Measurements from ENCODE around the gene ARSB. TPM values are rescaled to one million over a fixed set of nuclear protein-coding genes. Genes with fewer than 3 reads are reported as not detected.

The ARSB gene
- total RNA-seq, 1 experiment from 2014 or later: 21.4 TPM

DNA sequence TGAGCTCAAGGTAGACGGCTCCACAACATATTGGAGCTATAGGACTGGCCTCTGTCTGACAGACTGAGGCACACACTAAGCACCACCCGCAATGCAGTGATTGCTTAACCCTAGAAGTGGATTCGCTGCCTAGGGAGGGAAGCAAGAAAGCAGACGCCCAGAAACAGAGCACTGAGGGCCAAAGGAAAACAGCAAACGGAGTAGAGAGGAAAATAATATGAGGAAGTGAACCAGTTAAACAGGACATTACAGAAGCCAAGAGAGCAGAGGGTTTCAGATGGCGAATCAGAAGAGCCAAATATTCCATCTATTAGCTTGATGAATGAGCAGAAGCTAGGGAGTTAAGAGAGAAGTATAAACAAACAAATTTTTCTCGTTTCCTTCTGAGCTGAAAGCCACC, 197.3 kb downstream of the ARSB start:
- BruUV-seq (replicated peaks): no TSS peak
- CTCF ChIA-PET: no interaction called here
- Mint-ChIP-seq H3K4me3 (ENCODE audit: low read depth, unreplicated experiment) (no peak overlapping the region), H3K36me3 (ENCODE audit: insufficient read depth, unreplicated experiment) (no peaks in the 10 kb centered on the region), H3K4me1 (ENCODE audit: low read depth, unreplicated experiment) (peaks cover 5% of the 10 kb centered on the region), H3K27ac (ENCODE audit: unreplicated experiment) (no peak overlapping the region), H3K9me3 (ENCODE audit: low read depth, unreplicated experiment) (no peaks in the 10 kb centered on the region), H3K27me3 (ENCODE audit: unreplicated experiment) (no peaks in the 10 kb centered on the region)
- no peak for DNase-seq
- intact Hi-C loops (cut with micrococcal nuclease; ENCODE audit: unreplicated experiment): no loop called here
- no peak for TF ChIP-seq CTCF (IDR thresholded peaks at IDR 0.05; ENCODE audit: unreplicated experiment)

DNA sequence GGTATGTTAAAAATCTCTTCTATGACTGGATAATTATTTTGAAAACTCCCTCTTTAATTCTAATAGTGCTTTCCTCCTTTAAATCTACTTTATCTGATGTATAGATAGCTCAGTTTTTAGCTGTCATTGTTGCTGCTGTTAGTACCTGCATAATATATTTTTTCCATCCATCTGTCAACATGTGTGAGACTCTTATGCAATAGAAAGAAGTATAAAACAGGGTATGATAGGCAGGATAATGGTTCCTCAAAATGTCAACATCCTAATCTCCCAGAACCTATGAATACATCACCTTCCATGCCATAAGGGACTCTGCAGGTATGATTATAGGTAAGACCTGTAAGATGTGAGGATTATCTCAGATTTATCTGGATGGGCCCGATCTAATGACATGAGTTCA, 199.7 kb downstream of the ARSB start:
- Mint-ChIP-seq H3K9me3 (ENCODE audit: low read depth, unreplicated experiment) (no peaks in the 10 kb centered on the region), H3K4me3 (ENCODE audit: low read depth, unreplicated experiment) (no peak overlapping the region), H3K4me1 (ENCODE audit: low read depth, unreplicated experiment) (no peaks in the 10 kb centered on the region), H3K27ac (ENCODE audit: unreplicated experiment) (no peak overlapping the region), H3K36me3 (ENCODE audit: insufficient read depth, unreplicated experiment) (no peaks in the 10 kb centered on the region), H3K27me3 (ENCODE audit: unreplicated experiment) (no peaks in the 10 kb centered on the region)
- intact Hi-C loops (cut with micrococcal nuclease; ENCODE audit: unreplicated experiment): no loop called here
- no TSS peak for BruUV-seq (replicated peaks)
- no peak for TF ChIP-seq CTCF (IDR thresholded peaks at IDR 0.05; ENCODE audit: unreplicated experiment)
- CTCF ChIA-PET: no interaction called here
- no peak for DNase-seq

GRCh38 chr5:78783434-78784130, 201.5 kb downstream of the ARSB start:
- no TSS peak for BruUV-seq (replicated peaks)
- no peak overlapping the region for H3K27ac Mint-ChIP-seq (ENCODE audit: unreplicated experiment)
- intact Hi-C loops (cut with micrococcal nuclease; ENCODE audit: unreplicated experiment): no loop called here

GRCh38 chr5:78782728-78783127, 202.4 kb downstream of the ARSB start:
- CTCF ChIA-PET: interaction anchor here (0.6 to 0.7 kb wide), 3 partner anchors 10 to 436 kb away, joined by 3 to 4 read pairs (median 3); no protein-coding TSS in a partner anchor
- no peaks in the 10 kb centered on the region for H3K36me3 Mint-ChIP-seq (ENCODE audit: insufficient read depth, unreplicated experiment)
- no peak overlapping the region for H3K4me3 Mint-ChIP-seq (ENCODE audit: low read depth, unreplicated experiment)
- H3K27me3 Mint-ChIP-seq (ENCODE audit: unreplicated experiment): no peaks in the 10 kb centered on the region
- intact Hi-C loops (cut with micrococcal nuclease; ENCODE audit: unreplicated experiment): no loop called here
- H3K27ac Mint-ChIP-seq (ENCODE audit: unreplicated experiment): no peak overlapping the region
- BruUV-seq (replicated peaks): no TSS peak
- no peak for TF ChIP-seq CTCF (IDR thresholded peaks at IDR 0.05; ENCODE audit: unreplicated experiment)
- no peaks in the 10 kb centered on the region for H3K4me1 Mint-ChIP-seq (ENCODE audit: low read depth, unreplicated experiment)
- no peak for DNase-seq
- no peaks in the 10 kb centered on the region for H3K9me3 Mint-ChIP-seq (ENCODE audit: low read depth, unreplicated experiment)

More at GRCh38 chr5:78783434-78784130, 201.5 kb downstream of the ARSB start:
- no peak for DNase-seq
- Mint-ChIP-seq H3K27me3 (ENCODE audit: unreplicated experiment) (no peaks in the 10 kb centered on the region), H3K4me1 (ENCODE audit: low read depth, unreplicated experiment) (no peaks in the 10 kb centered on the region), H3K9me3 (ENCODE audit: low read depth, unreplicated experiment) (no peaks in the 10 kb centered on the region), H3K36me3 (ENCODE audit: insufficient read depth, unreplicated experiment) (no peaks in the 10 kb centered on the region), H3K4me3 (ENCODE audit: low read depth, unreplicated experiment) (no peak overlapping the region)
- TF ChIP-seq CTCF (IDR thresholded peaks at IDR 0.05; ENCODE audit: unreplicated experiment): no peak
- CTCF ChIA-PET: interaction anchor here (0.6 kb wide), 1 partner anchor 435 kb away, joined by 3 read pairs; no protein-coding TSS in a partner anchor

Data from Calu3 (cell line).